HEK293 (cell line): Measurements from ENCODE around the gene LGALS7.
"Not testable (repeated sequence)": the region's sequence is repeated elsewhere in the genome, so short reads cannot be mapped to it uniquely, and the experiment has no call there.

Experiments used
- CTCF ChIA-PET: fragments of 350-600 bp; formaldehyde crosslinking; extraction: SDS; loops from one replicate; lab custom pipeline; 2021; ENCODE audit warnings: antibody characterized with exemption; lab: Yijun Ruan, JAX
- POLR2A ChIA-PET: fragments of 300-600 bp; formaldehyde crosslinking; extraction: SDS; loops from one replicate; lab custom pipeline; 2020; ENCODE audit warnings: antibody characterized with exemption, inconsistent platforms; lab: Yijun Ruan, JAX
- H3K27ac ChIP-seq: fragments of 200-500 bp; sonication (Bioruptor generic); 2 replicates; pipeline ENCODE4 v1.5.1; 2014; ENCODE audit warnings: low read depth, low read length, control low read depth, inconsistent platforms; ENCODE audit errors: extremely low read depth
- H3K36me3 ChIP-seq, 2 experiments: fragments of 200-500 bp in 1 of 2; sonication (Bioruptor generic) in 1 of 2; 1 replicate in 1 of 2; 2 replicates in 1 of 2; pipeline ENCODE4 v1.5.1; 2014 to 2017; ENCODE audit warnings: inconsistent platforms in 2 of 2, low read length in 2 of 2; ENCODE audit not compliant: control insufficient read depth in 2 of 2, insufficient read depth in 1 of 2
- H3K4me1 ChIP-seq: fragments of 200-500 bp; sonication (Bioruptor generic); 2 replicates; pipeline ENCODE4 v1.5.1; 2014; ENCODE audit warnings: mild to moderate bottlenecking, low read length, inconsistent platforms; ENCODE audit not compliant: control insufficient read depth, insufficient read depth
- H3K4me3 ChIP-seq: 2 replicates; pipeline ENCODE4 v1.5.1; 2011; ENCODE audit warnings: low read depth, mild to moderate bottlenecking, control low read depth, low read length, moderate library complexity
- H3K9me3 ChIP-seq: fragments of 200-500 bp; sonication (Bioruptor generic); 2 replicates; pipeline ENCODE4 v1.5.1; 2014; ENCODE audit warnings: low read depth, low read length, inconsistent platforms; ENCODE audit not compliant: control insufficient read depth, insufficient read depth
- GLIS2 ChIP-seq: fragments of 450-650 bp; formaldehyde crosslinking; IDR thresholded peaks from 2 replicates; pipeline ENCODE4 v1.5.1; 2016; ENCODE audit warnings: missing biosample characterization, missing genetic modification characterization
- OSR2 ChIP-seq: fragments of 450-650 bp; formaldehyde crosslinking; IDR thresholded peaks from 2 replicates; pipeline ENCODE4 v1.5.1; 2016; ENCODE audit warnings: missing biosample characterization, missing genetic modification characterization
- ZBTB8A ChIP-seq: fragments of 450-650 bp; formaldehyde crosslinking; IDR thresholded peaks from 2 replicates; pipeline ENCODE4 v1.5.1; 2016; ENCODE audit warnings: missing biosample characterization, missing genetic modification characterization
- ZFP69B ChIP-seq: fragments of 450-650 bp; formaldehyde crosslinking; IDR thresholded peaks from 2 replicates; pipeline ENCODE4 v1.5.1; 2016; ENCODE audit warnings: missing biosample characterization, missing genetic modification characterization
- ZIC2 ChIP-seq: fragments of 450-650 bp; formaldehyde crosslinking; IDR thresholded peaks from 2 replicates; pipeline ENCODE4 v1.5.1; 2016; ENCODE audit warnings: missing biosample characterization, missing genetic modification characterization
- ZNF121 ChIP-seq: fragments of 450-650 bp; formaldehyde crosslinking; IDR thresholded peaks from 2 replicates; pipeline ENCODE4 v1.5.1; 2016; ENCODE audit warnings: missing biosample characterization, missing genetic modification characterization
- ZNF19 ChIP-seq: fragments of 450-650 bp; formaldehyde crosslinking; IDR thresholded peaks from 2 replicates; pipeline ENCODE4; 2016; ENCODE audit warnings: missing biosample characterization, missing genetic modification characterization, low read depth
- ZNF335 ChIP-seq: fragments of 450-650 bp; formaldehyde crosslinking; conservative IDR thresholded peaks from 2 replicates; pipeline ENCODE4 v1.5.1; 2016; ENCODE audit warnings: missing biosample characterization, missing genetic modification characterization
- ZNF366 ChIP-seq: fragments of 450-650 bp; formaldehyde crosslinking; conservative IDR thresholded peaks from 2 replicates; pipeline ENCODE4 v1.5.1; 2016; ENCODE audit warnings: missing biosample characterization, missing genetic modification characterization
- ZNF521 ChIP-seq: fragments of 450-650 bp; formaldehyde crosslinking; IDR thresholded peaks from 2 replicates; pipeline ENCODE4 v1.5.1; 2017; ENCODE audit warnings: missing biosample characterization, mild to moderate bottlenecking, missing genetic modification characterization
- ZNF624 ChIP-seq: fragments of 450-650 bp; formaldehyde crosslinking; IDR thresholded peaks from 2 replicates; pipeline ENCODE4 v1.5.1; 2017; ENCODE audit warnings: missing biosample characterization, missing genetic modification characterization
- ZNF791 ChIP-seq: fragments of 450-650 bp; formaldehyde crosslinking; IDR thresholded peaks from 2 replicates; pipeline ENCODE4 v1.5.1; 2016; ENCODE audit warnings: missing biosample characterization, missing genetic modification characterization
- TF ChIP-seq, protein P1 (sequence below): fragments of 450-650 bp; formaldehyde crosslinking; IDR thresholded peaks from 2 replicates; pipeline ENCODE4 v1.5.1; 2016; ENCODE audit warnings: missing biosample characterization, missing genetic modification characterization
- TF ChIP-seq, protein P2 (sequence below): fragments of 450-650 bp; formaldehyde crosslinking; IDR thresholded peaks from 2 replicates; pipeline ENCODE4 v1.5.1; 2016; ENCODE audit warnings: missing biosample characterization, missing genetic modification characterization
- TF ChIP-seq, protein P3 (sequence below): fragments of 450-650 bp; IDR thresholded peaks from 2 replicates; pipeline ENCODE4 v1.5.1; 2018; ENCODE audit warnings: missing biosample characterization, mild to moderate bottlenecking, missing genetic modification characterization
- TF ChIP-seq, protein P4 (sequence below): fragments of 450-650 bp; formaldehyde crosslinking; IDR thresholded peaks from 2 replicates; pipeline ENCODE4 v1.5.1; 2017; ENCODE audit warnings: missing biosample characterization, missing genetic modification characterization

The LGALS7 gene

DNA sequence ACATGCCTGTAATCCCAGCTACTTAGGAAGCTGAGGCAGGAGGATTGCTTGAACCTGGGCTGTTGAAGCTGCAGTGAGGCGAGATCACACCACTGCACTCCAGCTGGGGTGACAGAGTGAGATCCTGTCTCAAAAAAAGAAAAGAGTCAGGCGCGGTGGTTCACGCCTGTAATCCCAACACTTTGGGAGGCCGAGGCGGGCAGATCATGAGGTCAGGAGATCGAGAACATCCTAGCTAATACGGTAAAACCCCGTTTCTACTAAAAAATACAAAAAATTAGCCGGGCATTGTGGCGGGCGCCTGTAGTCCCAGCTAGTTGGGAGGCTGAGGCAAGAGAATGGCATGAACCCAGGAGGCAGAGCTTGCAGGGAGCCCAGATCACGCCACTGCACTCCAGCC, 8.9 kb upstream of the LGALS7 start:
- H3K9me3 ChIP-seq, H3K36me3 ChIP-seq, H3K27ac ChIP-seq, H3K4me1 ChIP-seq, H3K4me3 ChIP-seq: not testable (repeated sequence)
- CTCF ChIA-PET, result interaction anchor here (0.6 to 5.7 kb wide), 2 partner anchors 13 to 59 kb away, joined by 3 to 21 read pairs; no protein-coding TSS in a partner anchor
- POLR2A ChIA-PET, result interaction anchor here (0.6 kb wide), 1 partner anchor 32 kb away, joined by 5 read pairs; no protein-coding TSS in a partner anchor
- TF ChIP-seq ZNF335 (tag by site-specific recombination) (peak; percentile 98), OSR2 (tag by site-specific recombination) (peak; percentile 48)
- TF ChIP-seq, protein P1, sequence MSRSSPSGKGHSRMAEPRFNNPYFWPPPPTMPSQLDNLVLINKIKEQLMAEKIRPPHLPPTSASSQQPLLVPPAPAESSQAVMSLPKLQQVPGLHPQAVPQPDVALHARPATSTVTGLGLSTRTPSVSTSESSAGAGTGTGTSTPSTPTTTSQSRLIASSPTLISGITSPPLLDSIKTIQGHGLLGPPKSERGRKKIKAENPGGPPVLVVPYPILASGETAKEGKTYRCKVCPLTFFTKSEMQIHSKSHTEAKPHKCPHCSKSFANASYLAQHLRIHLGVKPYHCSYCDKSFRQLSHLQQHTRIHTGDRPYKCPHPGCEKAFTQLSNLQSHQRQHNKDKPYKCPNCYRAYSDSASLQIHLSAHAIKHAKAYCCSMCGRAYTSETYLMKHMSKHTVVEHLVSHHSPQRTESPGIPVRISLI (tag by site-specific recombination), result peak; percentile 84; the same call in 1 of the 2 replicates

DNA sequence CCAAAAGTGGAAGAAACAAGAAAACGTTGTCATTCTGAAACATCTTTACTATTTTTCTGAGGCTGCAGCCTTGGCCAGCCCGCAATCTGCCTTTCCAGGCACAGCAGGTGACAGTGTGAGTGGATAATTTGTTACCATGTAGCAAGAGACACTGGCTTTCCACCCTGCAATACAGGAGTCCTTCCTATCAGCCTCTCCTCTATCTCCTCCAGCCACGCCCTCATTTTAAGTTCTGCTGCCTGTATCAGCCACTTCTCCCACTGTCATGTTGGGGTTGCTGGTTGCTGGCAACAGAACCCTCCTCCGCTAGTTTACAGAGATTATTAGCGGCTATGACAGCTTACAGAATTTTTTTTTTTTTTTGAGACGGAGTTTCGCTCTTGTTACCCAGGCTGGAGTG, 7.7 kb upstream of the LGALS7 start:
- ChIA-PET POLR2A (no interaction called here), CTCF (interaction anchor here (0.6 to 5.7 kb wide), 5 partner anchors 11 to 330 kb away, joined by 3 to 21 read pairs (median 4); no protein-coding TSS in a partner anchor)
- TF ChIP-seq, protein P1 (tag by site-specific recombination), result 0 out of 2 replicates have a peak, but pooled peaks have one; percentile 29
- TF ChIP-seq, protein P2, sequence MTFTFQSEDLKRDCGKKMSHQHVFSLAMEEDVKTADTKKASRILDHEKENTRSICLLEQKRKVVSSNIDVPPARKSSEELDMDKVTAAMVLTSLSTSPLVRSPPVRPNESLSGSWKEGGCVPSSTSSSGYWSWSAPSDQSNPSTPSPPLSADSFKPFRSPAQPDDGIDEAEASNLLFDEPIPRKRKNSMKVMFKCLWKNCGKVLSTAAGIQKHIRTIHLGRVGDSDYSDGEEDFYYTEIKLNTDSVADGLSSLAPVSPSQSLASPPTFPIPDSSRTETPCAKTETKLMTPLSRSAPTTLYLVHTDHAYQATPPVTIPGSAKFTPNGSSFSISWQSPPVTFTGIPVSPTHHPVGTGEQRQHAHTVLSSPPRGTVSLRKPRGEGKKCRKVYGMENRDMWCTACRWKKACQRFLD (tag by site-specific recombination), result no peak
- 0 out of 2 replicates have a peak, but pooled peaks have one; percentile 10 for TF ChIP-seq ZNF791
- no peak for TF ChIP-seq ZNF19 (tag by site-specific recombination)
- TF ChIP-seq, protein P3, sequence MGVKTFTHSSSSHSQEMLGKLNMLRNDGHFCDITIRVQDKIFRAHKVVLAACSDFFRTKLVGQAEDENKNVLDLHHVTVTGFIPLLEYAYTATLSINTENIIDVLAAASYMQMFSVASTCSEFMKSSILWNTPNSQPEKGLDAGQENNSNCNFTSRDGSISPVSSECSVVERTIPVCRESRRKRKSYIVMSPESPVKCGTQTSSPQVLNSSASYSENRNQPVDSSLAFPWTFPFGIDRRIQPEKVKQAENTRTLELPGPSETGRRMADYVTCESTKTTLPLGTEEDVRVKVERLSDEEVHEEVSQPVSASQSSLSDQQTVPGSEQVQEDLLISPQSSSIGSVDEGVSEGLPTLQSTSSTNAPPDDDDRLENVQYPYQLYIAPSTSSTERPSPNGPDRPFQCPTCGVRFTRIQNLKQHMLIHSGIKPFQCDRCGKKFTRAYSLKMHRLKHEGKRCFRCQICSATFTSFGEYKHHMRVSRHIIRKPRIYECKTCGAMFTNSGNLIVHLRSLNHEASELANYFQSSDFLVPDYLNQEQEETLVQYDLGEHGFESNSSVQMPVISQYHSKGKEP (tag by site-specific recombination), result no peak

DNA sequence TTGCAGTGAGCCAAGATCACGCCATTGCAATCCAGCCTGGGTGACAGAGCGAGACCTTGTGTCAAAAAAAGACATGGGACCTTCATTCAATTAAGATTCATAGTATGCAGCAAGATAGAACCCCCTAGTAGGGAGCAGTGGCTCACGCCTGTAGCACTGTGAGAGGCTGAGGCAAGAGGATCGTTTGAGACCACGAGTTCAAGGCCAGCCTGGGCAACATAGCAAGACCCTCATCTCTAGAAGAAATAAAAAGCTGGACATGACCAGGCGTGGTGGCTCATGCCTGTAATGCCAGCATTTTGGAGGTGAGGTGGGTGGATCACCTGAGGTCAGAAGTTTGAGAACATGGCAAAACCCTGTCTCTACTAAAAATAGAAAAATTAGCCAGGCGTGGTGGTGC, 7.1 kb upstream of the LGALS7 start:
- CTCF ChIA-PET, result interaction anchor here (0.9 to 5.7 kb wide), 2 partner anchors 11 to 118 kb away, joined by 4 to 21 read pairs; no protein-coding TSS in a partner anchor
- TF ChIP-seq ZNF121 (tag by site-specific recombination) (peak; percentile 85; the same call in 1 of the 2 replicates), ZNF624 (tag by site-specific recombination) (no peak), ZNF521 (no peak)
- TF ChIP-seq, all 188 proteins: peak for 1
- Histone ChIP-seq H3K4me3 (no peak overlapping the region), H3K36me3 (no peaks in the 10 kb centered on the region; a peak in 1 of 3 replicates), H3K9me3 (no peaks in the 10 kb centered on the region), H3K4me1 (no peaks in the 10 kb centered on the region), H3K27ac (no peak overlapping the region)
- POLR2A ChIA-PET, result no interaction called here

More for the DNA sequence above, 7.7 kb upstream of the LGALS7 start:
- H3K4me1 ChIP-seq, result no peaks in the 10 kb centered on the region
- no peak overlapping the region for H3K4me3 ChIP-seq
- H3K36me3 ChIP-seq, result no peaks in the 10 kb centered on the region; a peak in 1 of 3 replicates
- no peaks in the 10 kb centered on the region for H3K9me3 ChIP-seq
- H3K27ac ChIP-seq, result no peak overlapping the region

DNA sequence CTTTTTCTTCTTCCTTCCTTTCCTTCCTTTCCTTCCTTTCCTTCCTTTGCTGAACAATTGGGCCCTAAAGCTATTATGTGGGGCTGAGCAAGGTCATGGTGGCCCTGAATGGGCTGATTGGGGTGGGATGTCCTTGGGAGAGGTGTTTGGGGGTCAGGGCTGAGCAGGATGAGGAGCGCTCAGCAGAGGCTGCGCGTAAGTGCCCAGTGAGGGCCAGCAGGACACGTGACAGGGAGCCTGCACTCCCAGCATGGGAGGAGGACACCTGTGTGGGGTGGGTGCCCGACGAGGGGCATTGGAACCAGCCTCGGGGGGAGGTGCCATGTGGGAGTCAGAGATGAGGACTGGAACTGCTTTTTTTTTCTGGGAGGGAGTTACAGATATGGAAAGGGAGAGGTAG, 5.4 kb upstream of the LGALS7 start:
- ChIA-PET POLR2A (no interaction called here), CTCF (interaction anchor here (1.5 kb wide), 1 partner anchor 9 kb away, joined by 3 read pairs; no protein-coding TSS in a partner anchor)
- Histone ChIP-seq H3K27ac (no peak overlapping the region), H3K4me3 (no peak overlapping the region), H3K36me3 (no peaks in the 10 kb centered on the region; a peak in 1 of 3 replicates), H3K4me1 (no peaks in the 10 kb centered on the region), H3K9me3 (no peaks in the 10 kb centered on the region)
- TF ChIP-seq ZFP69B (tag by site-specific recombination) (no peak), GLIS2 (tag by site-specific recombination) (peak; percentile 31; the same call in 1 of the 2 replicates), ZIC2 (tag by site-specific recombination) (peak; percentile 40; the same call in 1 of the 2 replicates), ZNF366 (tag by site-specific recombination) (0 out of 2 replicates have a peak, but pooled peaks have one; percentile 25), ZBTB8A (peak; percentile 73)
- TF ChIP-seq, protein P4, sequence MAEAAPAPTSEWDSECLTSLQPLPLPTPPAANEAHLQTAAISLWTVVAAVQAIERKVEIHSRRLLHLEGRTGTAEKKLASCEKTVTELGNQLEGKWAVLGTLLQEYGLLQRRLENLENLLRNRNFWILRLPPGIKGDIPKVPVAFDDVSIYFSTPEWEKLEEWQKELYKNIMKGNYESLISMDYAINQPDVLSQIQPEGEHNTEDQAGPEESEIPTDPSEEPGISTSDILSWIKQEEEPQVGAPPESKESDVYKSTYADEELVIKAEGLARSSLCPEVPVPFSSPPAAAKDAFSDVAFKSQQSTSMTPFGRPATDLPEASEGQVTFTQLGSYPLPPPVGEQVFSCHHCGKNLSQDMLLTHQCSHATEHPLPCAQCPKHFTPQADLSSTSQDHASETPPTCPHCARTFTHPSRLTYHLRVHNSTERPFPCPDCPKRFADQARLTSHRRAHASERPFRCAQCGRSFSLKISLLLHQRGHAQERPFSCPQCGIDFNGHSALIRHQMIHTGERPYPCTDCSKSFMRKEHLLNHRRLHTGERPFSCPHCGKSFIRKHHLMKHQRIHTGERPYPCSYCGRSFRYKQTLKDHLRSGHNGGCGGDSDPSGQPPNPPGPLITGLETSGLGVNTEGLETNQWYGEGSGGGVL (tag by site-specific recombination), result no peak
